CD4-positive, alpha-beta T cell treated with Interleukin-6 at 100 ng/mL for 8 hours (primary cell): ENCODE results near the gene ECT2.
"Not testable (repeated sequence)": the region's sequence is repeated elsewhere in the genome, so short reads cannot be mapped to it uniquely, and the experiment has no call there.

Source experiments
- DNase-seq: peaks from one replicate; pipeline ENCODE4 v3.0.0-alpha.2; 2020; ENCODE audit warnings: mixed read lengths, low spot score

The ECT2 gene

DNA sequence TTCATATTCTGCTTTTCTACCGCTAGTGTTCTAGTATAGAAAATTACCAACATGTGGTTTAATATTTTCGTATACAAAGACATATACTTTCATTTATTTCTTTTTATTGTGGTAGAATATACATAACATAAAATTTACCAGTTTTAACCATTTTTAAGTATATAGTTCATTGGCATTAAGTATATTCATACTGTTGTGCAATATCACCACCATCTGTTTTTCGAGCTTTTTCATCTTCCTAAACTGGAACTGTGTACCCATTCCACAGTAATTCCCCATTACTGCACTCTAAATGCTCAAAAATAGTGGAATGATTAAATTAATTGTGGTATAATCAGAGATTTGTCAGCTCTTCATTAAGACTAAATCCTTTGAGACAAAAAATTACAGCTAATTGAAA is 62.9 kb downstream of the ECT2 start:
- DNase-seq = no peak

DNA sequence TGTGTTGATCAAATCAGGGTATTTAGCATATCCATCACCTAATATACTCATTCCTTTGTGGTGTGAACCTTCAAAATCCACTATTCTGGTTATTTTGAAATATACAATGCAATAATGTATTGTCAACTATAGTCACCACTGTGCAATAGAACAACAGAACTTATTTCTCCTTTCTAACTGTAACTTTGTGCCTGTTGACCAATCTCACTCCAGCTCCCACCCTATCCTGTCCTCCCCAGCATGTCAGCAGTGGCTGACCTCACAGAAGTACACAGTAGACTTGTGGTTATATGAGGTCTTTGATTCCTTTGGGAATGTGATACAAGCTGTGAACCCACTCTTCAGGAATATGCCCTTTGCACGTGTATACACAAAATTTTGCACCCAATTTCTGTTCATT is 64.2 kb downstream of the ECT2 start:
- DNase-seq = no peak

GRCh38 chr3:172815857-172816256 is 65.3 kb downstream of the ECT2 start:
- no peak for DNase-seq

GRCh38 chr3:172816281-172816680 is 65.8 kb downstream of the ECT2 start:
- DNase-seq = no peak

DNA sequence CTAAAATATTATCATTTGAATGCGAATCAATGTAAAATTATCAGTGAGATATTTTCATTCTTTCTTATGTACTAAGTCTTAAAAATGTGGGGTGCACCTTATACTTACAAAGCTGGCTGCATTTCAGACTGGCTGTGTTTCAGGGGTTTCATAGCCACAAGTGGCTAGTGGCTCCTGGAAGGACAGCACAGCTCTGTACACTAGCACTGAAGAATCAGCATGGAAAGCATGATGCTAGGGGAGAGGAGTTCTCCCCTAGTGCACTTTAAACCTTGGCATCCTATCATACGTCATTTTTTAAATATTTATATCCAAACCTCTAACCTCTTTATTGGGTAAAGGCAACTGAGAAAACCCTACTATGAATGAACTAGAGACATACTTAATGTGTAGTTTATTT is 66.4 kb downstream of the ECT2 start:
- no peak for DNase-seq

DNA sequence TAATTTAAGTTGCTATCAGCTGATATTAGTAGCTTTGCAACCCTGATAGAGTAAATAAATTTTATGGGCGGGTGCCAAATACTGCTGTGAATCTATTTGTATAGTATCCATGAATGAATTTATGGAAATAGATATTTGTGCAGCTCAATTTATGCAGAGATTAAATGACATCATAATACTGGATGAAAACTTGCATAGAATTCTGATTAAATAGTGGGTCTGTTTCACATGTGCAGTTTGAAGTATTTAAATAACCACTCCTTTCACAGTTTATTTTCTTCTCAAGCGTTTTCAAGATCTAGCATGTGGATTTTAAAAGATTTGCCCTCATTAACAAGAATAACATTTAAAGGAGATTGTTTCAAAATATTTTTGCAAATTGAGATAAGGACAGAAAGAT is 70.0 kb downstream of the ECT2 start:
- DNase-seq = no peak

- DNase-seq = no peak
These were observed 73.7 kb downstream of the ECT2 start for GRCh38 chr3:172824229-172824628.

GRCh38 chr3:172827231-172827630 is 76.7 kb downstream of the ECT2 start:
- not testable (repeated sequence) for DNase-seq

DNA sequence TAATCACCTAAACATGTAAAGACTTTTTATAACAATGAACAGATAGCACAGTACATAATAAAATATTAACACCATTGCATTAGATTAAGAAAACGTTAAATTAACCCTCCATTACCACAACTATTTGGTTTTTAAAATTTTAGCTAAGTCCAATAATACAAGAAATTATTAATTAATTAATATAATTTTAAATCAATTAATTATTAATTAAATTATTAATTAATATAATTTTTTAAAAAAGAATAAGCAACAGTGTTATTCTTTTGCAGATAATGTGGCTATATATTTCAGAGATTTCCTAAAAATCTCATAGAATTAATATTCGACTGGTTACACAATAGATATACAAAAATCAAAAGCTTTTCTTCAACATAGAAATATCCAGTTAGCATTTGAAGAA is 82.5 kb downstream of the ECT2 start:
- no peak for DNase-seq

GRCh38 chr3:172836390-172836997 is 86.0 kb downstream of the ECT2 start:
- DNase-seq = no peak

DNA sequence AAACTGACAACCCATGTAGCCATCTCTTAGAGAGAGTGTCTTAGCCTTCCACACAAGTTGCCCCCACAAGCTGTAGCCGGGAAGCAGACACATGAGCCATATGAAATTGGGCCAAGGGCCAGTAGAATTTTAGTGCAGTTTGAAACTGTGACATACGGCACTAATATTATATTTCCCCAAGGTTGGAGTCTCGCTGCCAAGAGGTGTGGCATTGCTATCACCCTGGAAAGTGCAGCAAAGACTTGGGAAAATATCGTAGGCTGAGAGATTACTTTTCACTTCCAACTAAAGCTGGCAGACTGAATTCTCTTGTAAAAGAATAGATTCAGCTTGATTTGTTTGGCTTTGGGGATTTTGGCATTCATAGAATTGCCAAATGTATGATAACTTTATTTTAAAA is 89.2 kb downstream of the ECT2 start:
- no peak for DNase-seq

- no peak for DNase-seq
These were observed 89.9 kb downstream of the ECT2 start for GRCh38 chr3:172840463-172840862.

DNA sequence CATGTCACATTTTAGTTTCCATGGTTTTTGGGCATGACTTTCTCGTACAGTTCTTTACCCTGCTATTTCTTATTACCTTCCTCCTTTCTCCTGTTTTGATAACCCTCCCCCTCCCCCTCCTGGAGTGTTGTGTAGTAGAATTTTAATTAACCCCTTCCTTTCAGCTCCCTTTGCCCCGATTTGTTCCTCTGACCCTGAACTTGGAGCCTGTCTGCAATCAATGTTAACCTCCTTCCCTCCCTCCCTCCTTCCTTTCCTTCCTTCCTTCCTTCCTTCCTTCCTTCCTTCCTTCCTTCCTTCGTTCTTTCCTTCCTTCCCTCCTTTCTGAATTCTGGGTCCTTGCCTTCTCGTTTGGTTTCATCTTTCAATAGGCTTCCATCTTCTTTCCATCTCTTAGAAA is 90.4 kb downstream of the ECT2 start:
- DNase-seq = no peak

DNA sequence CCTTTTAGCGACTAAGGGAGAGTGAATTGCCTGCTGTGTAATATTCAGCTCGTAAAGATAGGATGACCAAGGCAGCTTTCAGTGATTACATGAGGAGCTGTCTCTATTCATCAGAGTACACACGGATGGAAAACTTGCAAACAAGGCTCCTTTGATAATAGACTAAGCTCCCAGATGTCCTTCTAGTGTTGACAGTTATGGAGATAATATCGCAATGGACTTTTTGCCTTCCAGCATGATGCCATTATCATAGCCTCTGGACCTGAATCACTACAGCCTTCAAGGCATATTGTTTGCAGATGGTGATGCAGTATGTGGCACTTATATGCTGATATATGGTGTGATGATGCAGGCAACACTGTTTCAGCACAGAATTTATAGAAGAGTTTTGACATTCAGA is 93.9 kb downstream of the ECT2 start:
- no peak for DNase-seq

DNA sequence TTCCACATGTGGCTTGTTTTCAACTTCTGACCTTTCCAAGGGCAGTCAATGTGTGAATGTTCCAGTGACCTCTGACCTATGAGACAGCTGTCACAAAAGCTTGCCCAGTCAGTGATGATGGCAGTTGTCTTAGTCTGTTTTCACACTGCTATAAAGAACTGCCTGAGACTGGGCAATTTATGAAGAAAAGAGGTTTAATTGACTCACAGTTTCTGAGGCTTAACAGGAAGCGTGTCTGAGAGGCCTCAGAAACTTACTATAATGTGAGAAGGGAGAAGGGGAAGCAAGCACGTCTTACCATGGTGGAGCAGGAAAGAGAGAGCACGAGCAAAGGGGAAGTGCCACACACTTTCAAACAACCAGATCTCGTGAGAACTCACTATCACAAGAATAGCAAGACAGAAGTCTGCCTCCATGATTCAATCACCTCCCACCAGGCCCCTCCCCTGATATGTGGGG is 95.6 kb downstream of the ECT2 start:
- no peak for DNase-seq

DNA sequence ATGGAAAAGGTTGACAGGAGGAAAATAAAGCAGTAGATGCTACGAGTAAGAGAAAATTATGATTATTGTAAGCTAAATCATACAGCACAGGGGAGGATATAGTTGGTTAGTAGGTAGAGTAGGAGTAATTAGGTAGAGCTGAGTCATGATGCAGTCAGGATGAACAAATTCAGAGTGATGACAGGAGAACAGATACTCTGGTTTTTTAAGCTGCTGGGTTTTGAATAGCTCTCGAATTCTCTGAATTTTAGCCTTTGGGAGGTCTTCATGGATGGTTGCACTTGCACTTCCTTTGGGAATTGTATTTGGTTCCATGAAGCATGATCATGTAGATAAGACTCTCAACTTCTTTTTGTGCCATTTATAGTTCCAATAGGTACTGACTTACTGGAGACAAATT is 96.2 kb downstream of the ECT2 start:
- DNase-seq = no peak

GRCh38 chr3:172847292-172847691 is 96.8 kb downstream of the ECT2 start:
- no peak for DNase-seq

- DNase-seq = no peak
These were observed 98.4 kb downstream of the ECT2 start for GRCh38 chr3:172848910-172849309.

DNA sequence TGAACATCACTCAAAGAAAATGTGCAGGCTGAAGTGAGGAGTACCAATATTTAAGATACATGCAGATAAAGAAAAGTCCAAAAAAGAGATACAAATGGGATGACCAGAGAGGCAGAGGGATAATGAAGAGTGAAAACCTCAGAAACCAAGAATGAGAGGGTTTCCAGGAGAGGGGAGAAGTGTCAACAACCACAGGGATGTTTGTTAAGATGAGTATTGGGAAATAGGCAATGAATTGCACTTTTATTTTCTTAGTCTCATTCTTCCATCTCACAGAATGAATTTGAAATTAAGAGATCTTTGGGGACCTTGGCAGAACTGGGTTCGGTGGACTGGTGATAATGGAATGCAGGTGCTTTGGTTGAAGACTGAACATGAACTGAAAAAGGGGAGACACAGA is 102.5 kb downstream of the ECT2 start:
- DNase-seq = no peak

DNA sequence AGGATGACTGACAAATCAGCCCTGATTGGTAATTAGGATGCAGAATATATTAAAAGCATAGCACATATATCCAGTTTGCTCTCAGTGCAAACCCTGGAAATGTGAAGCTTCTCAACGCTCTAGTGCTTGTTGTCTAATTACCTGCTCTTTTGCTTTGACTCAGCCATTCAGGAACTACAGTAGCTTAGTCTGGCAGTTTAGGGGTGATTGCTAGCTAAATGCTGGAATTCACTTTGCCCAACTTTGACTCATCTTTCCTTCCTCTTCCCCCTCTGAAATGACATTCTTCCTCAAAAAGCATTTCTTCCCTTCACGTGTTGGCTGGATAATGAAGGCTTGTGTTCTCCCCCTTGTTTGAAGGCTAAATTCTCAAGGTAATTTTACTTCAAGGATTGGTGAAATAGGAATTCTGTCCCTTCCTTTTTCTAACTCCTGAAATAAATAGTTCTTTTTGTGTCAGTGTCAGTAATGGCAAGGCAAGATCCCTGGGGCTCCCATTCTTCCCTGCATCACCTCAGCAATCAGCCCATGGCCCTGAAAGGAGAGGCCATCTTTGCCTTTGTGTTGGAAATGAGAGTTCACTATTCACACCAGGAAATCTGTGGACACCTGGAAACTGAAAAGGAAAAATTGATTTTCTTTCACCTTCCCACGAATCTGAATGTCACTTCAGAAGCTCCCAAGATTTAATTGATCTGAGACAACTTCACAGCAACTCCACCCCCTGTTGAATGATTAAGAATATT is 103.6 kb downstream of the ECT2 start:
- no peak for DNase-seq

- no peak for DNase-seq
These were observed 104.5 kb downstream of the ECT2 start for GRCh38 chr3:172855037-172855436.

DNA sequence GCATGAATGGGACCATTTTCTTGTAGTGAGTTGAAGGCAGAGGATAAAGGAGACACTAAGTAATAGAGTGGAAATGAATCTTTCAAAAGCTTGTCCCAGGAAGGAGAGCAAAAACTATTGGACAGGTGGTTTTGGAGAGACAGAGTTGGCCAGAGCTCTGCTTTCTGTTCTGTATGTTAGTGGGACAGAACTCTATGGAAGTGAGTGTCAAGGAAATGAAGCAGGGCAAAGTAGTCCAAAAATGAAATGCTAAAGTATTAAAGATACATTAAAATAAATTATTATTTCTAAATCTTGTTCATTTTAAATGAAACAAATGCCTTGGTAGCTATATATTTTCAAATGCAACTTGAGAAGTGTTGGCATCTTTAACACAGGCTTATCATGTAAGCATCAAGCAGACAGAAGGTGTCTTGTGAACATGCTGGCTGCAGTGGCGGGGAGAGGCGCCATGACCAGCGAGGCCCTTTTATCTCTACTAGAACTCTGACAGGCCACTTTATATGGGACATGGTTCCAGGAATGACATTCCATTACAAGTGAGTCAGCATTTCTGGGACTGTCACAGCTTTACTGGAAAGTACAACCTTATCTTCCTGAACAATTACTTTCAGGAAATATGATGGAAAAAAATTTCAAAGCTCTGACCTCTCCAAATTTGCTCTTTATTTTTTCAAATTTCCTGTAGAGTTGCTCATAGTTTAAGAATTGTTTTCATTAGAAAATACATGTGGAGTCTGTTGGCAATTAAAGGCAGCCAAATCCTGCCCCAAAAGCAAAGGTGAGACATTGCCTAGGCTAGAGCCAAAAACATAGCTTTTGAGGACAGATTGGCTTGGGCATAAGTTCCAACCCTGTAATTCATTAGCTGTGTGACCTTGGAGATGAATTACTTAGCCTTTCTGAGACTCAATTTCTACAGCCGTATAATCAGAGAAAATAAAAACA is 106.5 kb downstream of the ECT2 start:
- DNase-seq = no peak

- DNase-seq = no peak
These were observed 108.5 kb downstream of the ECT2 start for GRCh38 chr3:172859041-172859440.
